SW 1271 (cell line): ENCODE data around the gene NOL6.
A peak's percentile ranks its signal among the peaks of the same experiment; 100 is the strongest.
"Not testable (repeated sequence)": the region's sequence is repeated elsewhere in the genome, so short reads cannot be mapped to it uniquely, and the experiment has no call there.

ENCODE experiments used
- DNase-seq, 2 experiments: peaks; one replicate each; lab custom pipeline; 2025; lab: John Stamatoyannopoulos, UW

Gene NOL6

DNA sequence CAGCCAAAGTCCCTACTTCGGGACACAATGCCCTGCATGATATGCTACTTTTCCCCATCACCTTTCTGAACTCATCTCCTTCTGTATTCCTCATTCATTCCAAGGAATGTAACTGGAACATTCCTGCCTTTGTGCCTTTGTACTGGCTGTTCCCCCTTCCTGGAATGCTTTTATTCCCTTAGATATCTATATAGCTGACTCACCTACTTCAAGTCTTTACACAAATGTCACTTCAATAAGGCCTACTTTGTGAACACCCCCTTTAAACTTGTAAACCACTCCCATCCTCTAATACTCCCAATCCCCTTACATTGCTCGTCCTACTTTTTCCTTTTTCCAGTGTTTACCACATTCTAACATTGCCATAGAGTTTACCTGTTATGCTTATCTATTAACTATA, 2.4 kb downstream of the NOL6 start:
- no peak for DNase-seq

GRCh38 chr9:33469891-33470290, 3.8 kb downstream of the NOL6 start:
- DNase-seq = no peak

DNA sequence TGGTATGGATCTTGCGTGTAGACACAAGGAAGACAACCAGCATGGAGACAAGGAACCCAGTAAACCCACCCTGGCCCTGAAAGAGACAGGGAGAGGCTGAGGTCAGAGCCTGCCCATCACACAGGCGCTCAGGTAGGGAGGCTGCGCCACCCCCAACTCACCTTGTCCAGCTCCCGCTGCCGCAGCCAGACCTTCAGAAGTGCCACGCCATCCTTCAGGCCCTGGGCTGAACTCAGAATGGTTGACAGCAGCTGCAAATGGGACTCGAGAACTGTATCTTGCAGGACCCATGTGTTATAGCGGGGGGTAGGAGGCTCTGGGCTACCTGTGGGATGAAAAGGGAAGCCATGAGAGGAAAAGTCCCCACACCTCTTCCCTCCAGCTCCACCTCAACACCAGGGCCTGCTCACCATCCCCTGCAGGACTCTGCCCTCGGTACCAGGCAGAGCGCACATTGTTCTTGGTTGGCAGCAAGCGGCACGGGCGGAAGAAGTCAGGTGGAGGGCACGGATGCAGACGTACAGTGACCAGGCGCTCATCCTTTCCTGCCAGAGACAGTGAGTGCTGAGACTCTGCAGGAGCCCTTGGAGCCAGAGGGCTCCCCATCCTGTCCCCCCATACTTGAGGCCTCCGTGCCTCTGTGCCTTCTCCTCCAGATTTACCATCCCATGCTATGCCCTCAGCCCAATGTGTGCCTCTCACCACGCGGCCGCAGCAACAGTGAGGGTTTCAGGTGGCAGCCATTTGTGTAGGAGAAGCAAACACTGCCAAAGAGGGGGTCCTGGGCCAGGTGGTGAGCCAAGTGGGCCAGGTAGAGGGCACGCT, 4.7 kb downstream of the NOL6 start:
- DNase-seq = no peak

DNA sequence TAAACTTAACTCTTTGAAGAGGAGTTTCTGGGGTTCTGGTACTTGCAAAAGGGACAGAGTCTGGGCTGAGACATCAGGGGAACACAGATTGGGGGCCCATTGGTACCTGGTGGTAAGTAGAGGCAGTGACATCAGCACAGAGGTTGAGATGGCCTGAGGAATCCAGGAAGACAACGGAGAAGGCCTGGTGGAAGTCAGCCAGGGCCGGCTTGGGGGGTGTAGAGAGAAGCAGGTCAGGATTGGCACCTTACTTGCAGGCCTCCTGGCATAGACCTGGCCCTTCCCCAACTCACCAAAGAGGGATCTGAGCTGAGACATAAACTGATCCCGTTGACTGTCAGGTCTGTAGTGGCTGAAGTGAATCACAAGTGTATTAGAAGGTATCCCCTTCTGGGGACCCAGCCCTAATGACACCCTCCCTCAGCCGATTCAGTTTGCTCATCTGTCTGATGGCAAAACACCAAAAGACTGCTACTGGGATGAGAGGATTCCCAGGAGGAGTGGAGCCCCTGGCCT, 5.5 kb downstream of the NOL6 start:
- no peak for DNase-seq

GRCh38 chr9:33467526-33467925, 6.2 kb downstream of the NOL6 start:
- DNase-seq = no peak

DNA sequence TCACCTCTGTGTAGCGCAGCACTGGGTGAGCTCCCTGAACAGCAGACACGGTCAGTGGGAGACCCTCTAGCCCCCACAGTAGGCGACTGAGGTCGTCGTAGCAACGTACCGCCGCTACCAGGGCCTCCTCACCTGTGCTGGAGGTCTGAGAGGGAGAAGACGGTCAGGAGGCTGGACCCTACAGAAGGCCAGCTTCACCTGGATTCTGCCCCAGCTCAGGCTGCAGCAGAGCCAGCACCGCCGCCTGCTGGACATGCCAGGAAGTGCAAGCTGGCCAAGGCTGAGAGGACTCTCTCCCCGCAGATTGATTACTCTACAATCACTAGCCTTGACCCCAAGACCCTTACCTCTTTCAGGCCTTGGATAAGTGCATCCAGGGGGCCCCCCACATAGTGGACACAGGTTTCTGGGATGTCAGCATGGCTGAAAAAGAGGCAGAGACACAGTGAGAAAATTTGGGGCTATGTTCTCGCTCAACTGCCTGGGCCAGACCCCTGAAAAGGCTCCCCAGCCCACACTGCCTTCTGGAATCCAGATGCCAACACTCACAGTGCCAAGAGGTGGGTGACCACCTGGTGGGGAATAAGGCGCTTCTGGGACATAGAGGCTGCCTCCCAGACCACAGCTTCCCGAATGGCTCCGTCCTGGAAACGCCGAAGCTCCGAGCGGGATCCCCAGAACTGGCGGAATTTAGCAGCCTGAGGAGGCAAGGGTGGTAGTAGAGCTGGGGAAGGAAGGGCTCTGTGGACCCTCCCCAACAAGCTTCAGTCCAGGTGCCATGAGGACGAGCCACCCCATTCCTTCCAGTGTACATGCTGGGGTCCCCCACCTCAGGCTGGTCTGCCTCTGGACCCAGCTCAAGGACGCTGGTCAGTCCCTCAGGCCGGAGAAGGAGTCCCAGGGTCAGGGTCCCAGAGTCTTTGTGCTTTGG, 6.9 kb downstream of the NOL6 start:
- DNase-seq = peak in 1 of 2 experiments; percentile 7

DNA sequence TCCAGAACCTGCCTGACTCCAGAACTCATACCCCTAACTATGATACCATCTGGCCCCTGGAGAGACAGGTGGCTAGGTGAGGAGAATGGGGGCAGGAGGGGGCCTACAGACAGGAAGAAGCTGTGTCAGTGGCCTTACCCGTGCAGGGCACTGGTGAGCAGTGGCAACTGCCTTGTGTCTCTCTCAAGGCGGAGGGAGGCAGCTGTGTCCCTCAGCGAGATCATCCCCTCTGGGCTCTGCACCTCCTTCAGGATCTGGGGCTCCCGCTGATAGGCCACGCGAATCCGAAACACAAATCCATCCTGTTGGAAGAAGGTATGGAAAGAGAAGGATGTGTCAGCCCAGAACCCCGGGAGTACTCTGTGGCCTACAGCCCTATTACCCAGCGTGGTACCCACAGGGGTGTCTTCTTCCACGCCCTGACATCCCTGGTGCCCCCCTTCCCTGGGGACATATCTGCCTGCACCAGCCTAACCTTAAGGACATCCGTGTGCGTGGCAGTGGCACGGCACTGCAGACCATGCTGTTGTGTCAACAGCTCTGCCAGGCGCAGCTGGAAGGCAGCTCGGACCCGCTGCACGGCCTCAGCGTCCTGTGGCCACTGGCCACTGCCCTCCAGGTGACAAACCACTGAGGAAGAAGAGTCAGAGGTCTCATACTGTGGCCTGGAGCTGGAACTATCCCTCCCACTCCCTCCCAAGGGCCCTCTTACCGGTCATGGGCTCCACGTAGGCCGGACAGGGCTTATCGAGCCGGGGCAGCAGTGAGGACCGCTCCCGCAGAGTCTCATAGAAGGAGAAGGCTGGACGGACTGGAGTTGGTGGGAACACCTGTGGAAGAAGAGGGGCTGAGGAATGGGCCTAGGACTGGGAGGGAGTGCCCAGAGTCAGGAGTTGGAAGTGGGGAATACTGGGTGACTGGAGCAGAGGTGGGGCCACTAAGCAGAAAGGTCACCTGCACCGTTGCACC, 7.8 kb downstream of the NOL6 start:
- no peak for DNase-seq

DNA sequence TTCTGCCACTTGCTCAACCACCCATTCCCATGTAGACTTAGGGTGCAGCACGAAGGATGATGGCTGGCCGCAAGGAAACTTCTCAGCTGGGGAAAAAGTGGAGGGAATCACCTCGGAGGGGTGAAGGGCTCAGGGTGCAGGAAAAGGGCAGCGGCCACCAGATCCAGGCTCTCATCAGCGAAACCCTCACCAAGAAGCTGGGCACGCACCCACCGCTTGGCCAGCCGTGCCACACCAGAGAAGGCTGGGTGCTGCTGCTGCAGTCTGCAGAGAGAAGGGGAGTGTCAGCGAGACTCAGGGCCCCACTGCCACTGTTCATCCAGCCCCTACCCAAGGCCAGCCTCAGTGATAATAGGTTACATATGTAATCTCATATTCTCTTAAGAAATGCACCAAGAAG, 8.6 kb downstream of the NOL6 start:
- no peak for DNase-seq

- no peak for DNase-seq
Measured at GRCh38 chr9:33464045-33464636, 9.6 kb downstream of the NOL6 start.

GRCh38 chr9:33463151-33463550, 10.6 kb downstream of the NOL6 start:
- no peak for DNase-seq

- DNase-seq = no peak
Measured at GRCh38 chr9:33461492-33461891, 12.2 kb downstream of the NOL6 start.

DNA sequence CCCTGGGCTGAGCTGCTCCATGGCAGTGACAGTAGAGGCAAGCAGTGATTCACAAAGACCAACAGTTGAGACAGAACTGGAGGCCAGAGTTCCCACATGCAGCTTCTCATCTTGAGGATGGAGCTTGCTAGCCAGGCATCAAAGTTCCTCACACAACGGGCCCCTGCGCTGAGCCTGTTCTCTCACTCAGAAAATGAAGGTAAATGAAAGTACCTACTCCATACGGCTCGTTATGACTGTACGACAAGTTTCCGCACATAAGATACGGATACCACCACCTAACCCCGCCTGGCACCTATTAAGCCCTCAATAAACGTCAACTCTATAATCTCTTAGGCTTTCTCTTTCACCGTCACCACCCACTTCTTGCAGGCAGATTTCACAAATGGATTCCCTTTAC, 12.9 kb downstream of the NOL6 start:
- DNase-seq = no peak

DNA sequence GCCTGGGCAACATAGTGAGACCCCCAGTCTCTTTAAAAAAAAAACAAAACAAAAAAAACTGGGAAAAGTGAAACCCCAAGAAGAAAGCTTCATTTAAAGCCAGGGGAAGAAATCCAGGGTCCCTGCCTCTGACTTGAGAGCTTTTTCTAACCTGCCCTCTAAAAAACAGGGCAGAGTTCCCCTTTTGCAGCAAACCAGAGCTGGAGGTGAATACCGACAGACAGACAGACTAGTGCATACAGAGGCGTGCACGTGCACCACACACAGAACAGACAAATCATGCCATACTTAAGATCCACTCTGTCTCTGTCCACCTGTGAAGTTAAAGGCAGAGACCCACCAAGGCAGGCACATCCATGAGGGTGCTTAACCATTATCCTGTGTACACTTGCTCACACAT, 14.6 kb downstream of the NOL6 start:
- no peak for DNase-seq

- peak in 1 of 2 experiments; percentile 14 for DNase-seq
Measured at GRCh38 chr9:33458444-33458843, 15.3 kb downstream of the NOL6 start.

- no peak for DNase-seq
Measured at GRCh38 chr9:33455945-33456344, 17.8 kb downstream of the NOL6 start.

- DNase-seq = not testable (repeated sequence)
Measured at GRCh38 chr9:33455456-33455855, 18.3 kb downstream of the NOL6 start.

DNA sequence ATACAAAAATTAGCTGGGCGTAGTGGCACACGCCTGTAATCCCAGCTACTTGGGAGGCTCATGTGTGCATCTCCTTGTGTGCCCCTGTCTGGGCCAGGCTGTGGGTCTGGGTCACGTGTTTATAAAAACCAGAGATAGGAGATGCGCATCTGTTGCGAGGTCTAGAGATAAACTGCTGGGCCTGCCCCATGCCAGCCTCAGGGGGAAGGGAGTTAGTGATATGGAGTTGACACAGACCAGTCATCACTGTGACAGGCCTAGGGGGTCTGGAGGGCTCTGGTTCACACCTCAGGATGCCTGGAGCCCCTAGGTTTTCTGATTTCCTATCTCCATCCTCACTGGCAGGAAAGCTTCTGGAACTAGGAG, 19.1 kb downstream of the NOL6 start:
- DNase-seq = not testable (repeated sequence)

DNA sequence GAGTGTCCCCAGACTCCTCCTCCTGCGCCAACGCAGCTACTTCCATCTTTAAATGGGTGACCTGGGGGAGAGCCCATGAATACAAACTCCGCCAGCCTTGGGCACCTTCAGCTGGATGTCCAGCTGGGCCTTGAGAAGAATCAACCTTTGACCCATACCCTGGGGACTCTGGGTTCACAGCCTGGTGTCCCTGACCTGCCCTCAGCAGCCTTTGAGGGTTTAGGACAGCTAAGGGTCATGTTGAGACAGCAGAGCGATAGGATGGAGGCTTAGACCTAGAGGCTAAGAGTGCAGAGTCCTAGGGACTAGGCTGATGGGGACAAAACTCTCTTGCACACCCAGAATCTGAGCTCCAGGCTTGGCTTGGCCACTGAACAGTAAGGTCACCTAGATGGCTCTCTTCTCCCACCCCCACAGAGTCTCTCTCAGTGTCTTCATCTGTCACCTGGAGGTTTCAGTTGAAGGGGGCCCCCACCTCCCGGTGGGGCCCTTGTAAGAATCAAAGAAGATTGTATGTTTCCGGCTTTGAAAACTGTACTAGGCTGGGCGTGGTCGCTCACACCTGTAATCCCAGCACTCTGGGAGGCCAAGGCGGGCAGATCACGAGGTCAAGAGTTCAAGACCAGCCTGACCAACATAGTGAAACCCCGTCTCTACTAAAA, 19.6 kb downstream of the NOL6 start:
- DNase-seq = no peak

GRCh38 chr9:33453286-33453860, 20.4 kb downstream of the NOL6 start:
- DNase-seq = no peak

DNA sequence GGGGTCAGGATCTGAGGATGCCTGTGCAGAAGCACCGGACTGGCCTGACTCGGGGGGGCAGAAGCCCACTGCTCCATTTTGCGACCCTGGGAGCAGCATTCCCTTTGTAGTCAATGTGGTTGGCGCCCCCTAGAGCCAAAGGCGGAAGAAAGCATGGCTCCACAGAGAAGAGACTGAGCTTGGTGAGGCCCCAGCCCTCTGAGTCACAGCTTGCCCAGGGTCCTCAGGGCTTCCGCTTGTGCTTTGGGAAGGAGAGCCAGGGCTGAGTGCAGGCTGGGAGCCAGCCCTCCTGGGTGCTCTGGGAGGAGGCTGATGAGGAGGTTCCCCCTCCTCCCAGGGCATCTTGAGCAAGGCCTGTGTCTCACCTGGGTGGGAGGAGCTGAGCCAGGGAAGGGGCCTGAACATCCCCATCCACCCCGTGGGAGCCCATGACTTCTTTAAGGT, 20.9 kb downstream of the NOL6 start:
- DNase-seq = peak in 1 of 2 experiments; percentile 19
